ENCODE results near the gene SLC25A38. TPM values are rescaled to one million over a fixed set of nuclear protein-coding genes. Genes with fewer than 3 reads are reported as not detected.

Gene SLC25A38
- total RNA-seq, 1 donor from 2014 or later, result 17.4 TPM

GRCh38 chr3:39438880-39439279 is 55.7 kb downstream of the SLC25A38 start:
- no peak for DNase-seq

GRCh38 chr3:39440316-39440715 is 57.1 kb downstream of the SLC25A38 start:
- no peak for DNase-seq

- peak; percentile 40 for DNase-seq
Measured at GRCh38 chr3:39443530-39443929, 60.4 kb downstream of the SLC25A38 start.

GRCh38 chr3:39445927-39446326 is 62.8 kb downstream of the SLC25A38 start:
- DNase-seq, result no peak

GRCh38 chr3:39446444-39446843 is 63.3 kb downstream of the SLC25A38 start:
- DNase-seq, result no peak

Other genes starting within 250 kb of the SLC25A38 start
- 9.2 and 15.1 TPM in 2 replicates for gene CSRNP1, start 229.8 kb upstream of the SLC25A38 start, total RNA-seq
- gene XIRP1, start 190.8 kb upstream of the SLC25A38 start, total RNA-seq, result not detected in 2 replicates
- gene CX3CR1, start 103.3 kb upstream of the SLC25A38 start, total RNA-seq, result not detected in 2 replicates
- gene CCR8, start 53.7 kb upstream of the SLC25A38 start, total RNA-seq, result not detected in 2 replicates
- 934 and 1,256 TPM in 2 replicates for gene RPSA, start 23.4 kb downstream of the SLC25A38 start, total RNA-seq
- gene MOBP, start 84.3 kb downstream of the SLC25A38 start, total RNA-seq, result 0.19 TPM in 1 of 2 replicates, not detected in the other

Data from dermis blood vessel endothelial cell (primary cell).